HG02642 (cell line): ENCODE measurements around the gene DIP2B.
"Not testable (repeated sequence)": the region's sequence is repeated elsewhere in the genome, so short reads cannot be mapped to it uniquely, and the experiment has no call there.

Source experiments
- ATAC-seq: cut with Tn5 transposase; IDR thresholded peaks from one replicate; pipeline ENCODE4 v1.9.1; 2021; ENCODE audit warnings: mild to moderate bottlenecking; ENCODE audit not compliant: unreplicated experiment, poor library complexity

DIP2B gene

GRCh38 chr12:50751948-50752721 lies 247.3 kb downstream of the DIP2B start:
- no peak for ATAC-seq

- ATAC-seq: no peak
Observed at GRCh38 chr12:50753232-50753769, 248.5 kb downstream of the DIP2B start.

GRCh38 chr12:50763639-50764285 lies 259.0 kb downstream of the DIP2B start, which contains the start of gene ATF1:
Gene ATF1, plus strand, starts transcription at chr12:50764101. Its CDS starts 16,045 bp downstream, at chr12:50780146.
- ATAC-seq: peak; percentile 81

- ATAC-seq: peak; percentile 53
Observed at GRCh38 chr12:50764286-50765094, 259.7 kb downstream of the DIP2B start.

GRCh38 chr12:50765095-50765911 lies 260.5 kb downstream of the DIP2B start:
- ATAC-seq: peak; percentile 5

GRCh38 chr12:50768391-50768790 lies 263.6 kb downstream of the DIP2B start:
- no peak for ATAC-seq

GRCh38 chr12:50768813-50769212 lies 264.0 kb downstream of the DIP2B start:
- ATAC-seq: not testable (repeated sequence)

- no peak for ATAC-seq
Observed at GRCh38 chr12:50771409-50771808, 266.6 kb downstream of the DIP2B start.

- ATAC-seq: no peak
Observed at GRCh38 chr12:50772470-50772869, 267.7 kb downstream of the DIP2B start.

- ATAC-seq: no peak
Observed at GRCh38 chr12:50772877-50773276, 268.1 kb downstream of the DIP2B start.

- no peak for ATAC-seq
Observed at GRCh38 chr12:50775251-50775650, 270.5 kb downstream of the DIP2B start.

GRCh38 chr12:50776749-50777728 lies 272.3 kb downstream of the DIP2B start:
- ATAC-seq: no peak

GRCh38 chr12:50778663-50779590 lies 274.1 kb downstream of the DIP2B start:
- no peak for ATAC-seq

- ATAC-seq: no peak
Observed at GRCh38 chr12:50780013-50780412, 275.2 kb downstream of the DIP2B start.

GRCh38 chr12:50784501-50784900 lies 279.7 kb downstream of the DIP2B start:
- ATAC-seq: no peak

- no peak for ATAC-seq
Observed at GRCh38 chr12:50785406-50786001, 280.7 kb downstream of the DIP2B start.
